PFSK-1 (cell line): Measurements from ENCODE around the gene GALNT14.

Source experiments
- POLR2AphosphoS5 ChIP-seq: IDR thresholded peaks from 2 replicates; pipeline ENCODE4 v1.6.1; 2012; ENCODE audit warnings: low read depth, mild to moderate bottlenecking, control low read depth, low read length, moderate library complexity
- SIN3A ChIP-seq: IDR thresholded peaks from 2 replicates; pipeline ENCODE4 v1.6.1; 2012; ENCODE audit warnings: mild to moderate bottlenecking, low read length, moderate library complexity, borderline replicate concordance; ENCODE audit not compliant: insufficient read depth
- TF ChIP-seq, protein P1 (sequence below), 2 experiments: IDR thresholded peaks; 2 replicates each; pipeline versions ENCODE4 v1.6.1 to v1.8.0; 2011 to 2012; ENCODE audit warnings: low read depth in 2 of 2, low read length in 2 of 2, control low read depth in 1 of 2, inconsistent platforms in 1 of 2, mild to moderate bottlenecking in 1 of 2, moderate library complexity in 1 of 2; ENCODE audit not compliant: insufficient read depth in 1 of 2

DNA sequence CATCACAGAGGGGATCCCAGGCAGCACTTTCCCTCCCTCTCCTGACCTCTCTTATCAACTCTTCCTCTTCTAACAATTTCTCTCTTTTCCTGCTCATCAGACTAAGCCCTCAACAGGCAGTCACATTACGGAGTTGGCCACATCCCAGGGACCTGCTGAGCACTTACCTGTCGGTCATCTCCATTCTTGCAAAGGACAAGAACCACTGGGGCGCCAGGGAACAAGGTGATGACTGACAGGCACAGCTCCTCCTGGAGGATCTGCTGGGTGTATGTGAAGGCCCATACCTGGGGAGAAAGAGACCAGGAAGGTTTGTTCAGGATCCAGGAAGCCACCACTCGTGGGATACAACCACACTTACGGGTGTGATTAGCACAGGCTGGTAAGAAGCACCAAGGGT lies 226.2 kb downstream of the GALNT14 start:
- TF ChIP-seq, protein P1, sequence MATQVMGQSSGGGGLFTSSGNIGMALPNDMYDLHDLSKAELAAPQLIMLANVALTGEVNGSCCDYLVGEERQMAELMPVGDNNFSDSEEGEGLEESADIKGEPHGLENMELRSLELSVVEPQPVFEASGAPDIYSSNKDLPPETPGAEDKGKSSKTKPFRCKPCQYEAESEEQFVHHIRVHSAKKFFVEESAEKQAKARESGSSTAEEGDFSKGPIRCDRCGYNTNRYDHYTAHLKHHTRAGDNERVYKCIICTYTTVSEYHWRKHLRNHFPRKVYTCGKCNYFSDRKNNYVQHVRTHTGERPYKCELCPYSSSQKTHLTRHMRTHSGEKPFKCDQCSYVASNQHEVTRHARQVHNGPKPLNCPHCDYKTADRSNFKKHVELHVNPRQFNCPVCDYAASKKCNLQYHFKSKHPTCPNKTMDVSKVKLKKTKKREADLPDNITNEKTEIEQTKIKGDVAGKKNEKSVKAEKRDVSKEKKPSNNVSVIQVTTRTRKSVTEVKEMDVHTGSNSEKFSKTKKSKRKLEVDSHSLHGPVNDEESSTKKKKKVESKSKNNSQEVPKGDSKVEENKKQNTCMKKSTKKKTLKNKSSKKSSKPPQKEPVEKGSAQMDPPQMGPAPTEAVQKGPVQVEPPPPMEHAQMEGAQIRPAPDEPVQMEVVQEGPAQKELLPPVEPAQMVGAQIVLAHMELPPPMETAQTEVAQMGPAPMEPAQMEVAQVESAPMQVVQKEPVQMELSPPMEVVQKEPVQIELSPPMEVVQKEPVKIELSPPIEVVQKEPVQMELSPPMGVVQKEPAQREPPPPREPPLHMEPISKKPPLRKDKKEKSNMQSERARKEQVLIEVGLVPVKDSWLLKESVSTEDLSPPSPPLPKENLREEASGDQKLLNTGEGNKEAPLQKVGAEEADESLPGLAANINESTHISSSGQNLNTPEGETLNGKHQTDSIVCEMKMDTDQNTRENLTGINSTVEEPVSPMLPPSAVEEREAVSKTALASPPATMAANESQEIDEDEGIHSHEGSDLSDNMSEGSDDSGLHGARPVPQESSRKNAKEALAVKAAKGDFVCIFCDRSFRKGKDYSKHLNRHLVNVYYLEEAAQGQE (IDR thresholded peaks at IDR 0.05; ENCODE audit: insufficient read depth in 1 of 2, low read depth in 2 of 2, low read length in 2 of 2): no peak
- TF ChIP-seq POLR2AphosphoS5: no peak
- no peak for TF ChIP-seq SIN3A
